Mesothelial cell of epicardium (in vitro differentiated cells): ENCODE data around the gene CWC27. TPM values are rescaled to one million over a fixed set of nuclear protein-coding genes. Genes with fewer than 3 reads are reported as not detected.

ENCODE experiments used
- DNase-seq, 2 experiments: peaks; one replicate each; pipeline ENCODE4 v3.0.0; 2021; ENCODE audit warnings: low spot score in 2 of 2; ENCODE audit not compliant: unreplicated experiment in 2 of 2
- H3K27ac Mint-ChIP-seq: 2 replicates; pipeline ENCODE4 v1.8.0; 2021; ENCODE audit warnings: mixed read lengths
- H3K27me3 Mint-ChIP-seq: 2 replicates; pipeline ENCODE4 v1.8.0; 2021; ENCODE audit warnings: low read depth, mixed read lengths
- H3K36me3 Mint-ChIP-seq: 2 replicates; pipeline ENCODE4 v1.8.0; 2021; ENCODE audit warnings: mixed read lengths
- H3K4me1 Mint-ChIP-seq: 2 replicates; pipeline ENCODE4 v1.8.0; 2021; ENCODE audit warnings: mixed read lengths
- H3K4me3 Mint-ChIP-seq: 2 replicates; pipeline ENCODE4 v1.8.0; 2021; ENCODE audit warnings: mild to moderate bottlenecking, moderate library complexity, mixed read lengths
- H3K9me3 Mint-ChIP-seq: 2 replicates; pipeline ENCODE4 v1.8.0; 2021; ENCODE audit warnings: mixed read lengths
- total RNA-seq: library from RNA; stranded (reverse); gene quantifications from 3 replicates; pipeline ENCODE4 v1.2.1, GENCODE V29; 2021
- TF ChIP-seq, protein P1 (sequence below): fragments of 200-600 bp; sonication (generic); IDR thresholded peaks from one replicate; pipeline ENCODE4 v1.5.0; 2021; ENCODE audit warnings: antibody characterized with exemption; ENCODE audit not compliant: unreplicated experiment

The CWC27 gene
- total RNA-seq, 1 donor from 2014 or later = 30.0 TPM

DNA sequence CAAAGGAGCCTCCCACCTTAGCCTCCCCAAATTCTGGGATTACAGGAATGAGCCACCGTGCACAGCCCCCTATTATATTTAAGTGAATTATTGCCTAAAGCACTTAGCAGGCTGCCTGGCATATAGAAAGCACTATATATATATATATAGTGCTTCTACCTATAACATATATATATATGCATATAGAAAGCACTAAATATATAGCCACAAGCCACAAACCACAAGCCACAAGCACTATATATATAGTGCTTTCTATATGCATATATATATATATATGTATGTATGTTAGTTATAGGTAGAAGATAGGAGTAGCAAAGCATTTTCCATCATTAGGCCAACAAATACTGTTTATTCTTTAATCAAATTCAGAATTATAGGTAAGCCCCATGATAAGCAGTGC is 185.8 kb downstream of the CWC27 start:
- Mint-ChIP-seq H3K4me3 (no peak overlapping the region), H3K27ac (no peak overlapping the region), H3K27me3 (no peaks in the 10 kb centered on the region), H3K36me3 (peaks cover 2% of the 10 kb centered on the region), H3K9me3 (peaks cover 10% of the 10 kb centered on the region), H3K4me1 (peaks cover 11% of the 10 kb centered on the region)
- TF ChIP-seq, protein P1, sequence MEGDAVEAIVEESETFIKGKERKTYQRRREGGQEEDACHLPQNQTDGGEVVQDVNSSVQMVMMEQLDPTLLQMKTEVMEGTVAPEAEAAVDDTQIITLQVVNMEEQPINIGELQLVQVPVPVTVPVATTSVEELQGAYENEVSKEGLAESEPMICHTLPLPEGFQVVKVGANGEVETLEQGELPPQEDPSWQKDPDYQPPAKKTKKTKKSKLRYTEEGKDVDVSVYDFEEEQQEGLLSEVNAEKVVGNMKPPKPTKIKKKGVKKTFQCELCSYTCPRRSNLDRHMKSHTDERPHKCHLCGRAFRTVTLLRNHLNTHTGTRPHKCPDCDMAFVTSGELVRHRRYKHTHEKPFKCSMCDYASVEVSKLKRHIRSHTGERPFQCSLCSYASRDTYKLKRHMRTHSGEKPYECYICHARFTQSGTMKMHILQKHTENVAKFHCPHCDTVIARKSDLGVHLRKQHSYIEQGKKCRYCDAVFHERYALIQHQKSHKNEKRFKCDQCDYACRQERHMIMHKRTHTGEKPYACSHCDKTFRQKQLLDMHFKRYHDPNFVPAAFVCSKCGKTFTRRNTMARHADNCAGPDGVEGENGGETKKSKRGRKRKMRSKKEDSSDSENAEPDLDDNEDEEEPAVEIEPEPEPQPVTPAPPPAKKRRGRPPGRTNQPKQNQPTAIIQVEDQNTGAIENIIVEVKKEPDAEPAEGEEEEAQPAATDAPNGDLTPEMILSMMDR = no peak
- DNase-seq = no peak

DNA sequence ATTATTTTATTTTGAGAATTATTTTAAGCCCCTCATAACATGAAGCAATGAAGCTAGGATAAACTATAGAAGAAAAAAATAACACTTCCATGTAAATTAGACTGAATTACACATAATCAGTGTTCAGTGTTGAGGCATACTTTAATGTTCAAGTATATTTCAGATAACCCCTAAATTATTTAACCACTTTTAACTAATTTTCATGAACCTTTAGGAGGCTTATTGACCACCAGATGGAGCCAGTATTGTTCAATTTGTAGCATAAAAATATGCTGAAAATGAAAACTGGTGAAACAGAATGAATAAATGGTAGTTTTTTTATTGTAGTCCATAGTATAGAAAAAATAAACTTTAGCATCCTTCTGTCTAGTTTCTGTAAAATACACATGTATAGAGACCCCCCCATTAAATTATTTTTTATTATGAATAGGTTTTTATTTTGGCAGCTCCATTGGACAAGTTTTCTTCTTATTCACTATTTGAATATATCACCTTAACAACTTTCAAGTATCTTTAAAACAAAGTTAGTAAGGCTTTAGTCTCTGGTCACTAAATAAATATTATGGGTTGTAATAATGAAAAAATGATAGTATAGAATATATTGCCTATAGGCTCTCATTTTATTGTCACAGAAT is 190.1 kb downstream of the CWC27 start:
- Mint-ChIP-seq H3K27me3 (no peaks in the 10 kb centered on the region), H3K4me3 (no peak overlapping the region), H3K9me3 (peaks cover 15% of the 10 kb centered on the region), H3K36me3 (peaks cover 15% of the 10 kb centered on the region), H3K27ac (no peak overlapping the region), H3K4me1 (peaks cover 11% of the 10 kb centered on the region)
- TF ChIP-seq, protein P1 = peak; percentile 69
- no peak for DNase-seq

DNA sequence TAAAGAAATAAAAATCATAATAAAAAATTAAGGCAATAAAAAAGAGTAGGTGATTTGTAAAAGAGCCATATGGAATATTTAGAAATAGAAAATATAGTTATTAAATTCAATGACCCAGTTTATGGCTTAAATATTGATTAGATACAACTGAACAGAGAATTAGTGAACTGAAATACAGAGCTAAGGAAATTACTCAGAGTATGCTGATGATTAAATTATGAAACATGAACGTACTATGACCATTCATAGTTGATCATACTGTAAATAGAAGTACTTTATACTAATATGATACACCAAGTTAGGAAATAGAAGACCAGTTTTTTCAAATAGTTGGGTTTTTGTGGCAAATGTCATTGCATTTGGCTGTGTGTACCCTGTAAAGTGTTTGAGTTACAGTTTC is 194.5 kb downstream of the CWC27 start:
- Mint-ChIP-seq H3K36me3 (peaks cover 22% of the 10 kb centered on the region), H3K27me3 (no peaks in the 10 kb centered on the region), H3K9me3 (peaks cover 24% of the 10 kb centered on the region), H3K27ac (no peak overlapping the region), H3K4me3 (no peak overlapping the region), H3K4me1 (peaks cover 2% of the 10 kb centered on the region)
- TF ChIP-seq, protein P1 = no peak
- DNase-seq = no peak

DNA sequence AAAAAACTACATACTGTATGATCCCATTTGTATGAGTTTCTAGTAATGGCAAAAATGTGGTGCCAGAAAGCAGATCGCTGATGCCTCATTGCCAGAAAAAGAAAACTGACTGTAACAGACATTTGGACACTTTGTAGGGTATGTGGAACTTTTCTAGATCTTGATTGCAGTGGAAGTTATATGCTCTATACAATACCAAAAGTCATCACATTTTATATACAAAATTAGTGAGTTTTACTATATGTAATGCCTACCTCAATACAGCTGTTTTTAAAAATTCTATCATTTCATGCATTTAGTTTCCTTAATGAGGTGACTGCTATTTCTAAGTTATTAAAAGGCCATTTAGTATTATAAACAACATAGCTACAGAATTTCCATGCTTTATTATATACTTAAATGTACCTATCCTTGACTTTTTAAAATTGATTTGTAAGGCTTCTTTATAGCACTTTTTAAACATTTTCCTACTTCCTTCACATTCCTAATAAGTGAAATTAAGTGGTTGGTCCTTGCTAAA is 199.9 kb downstream of the CWC27 start:
- no peaks in the 10 kb centered on the region for H3K27me3 Mint-ChIP-seq
- no peak for DNase-seq
- no peaks in the 10 kb centered on the region for H3K4me1 Mint-ChIP-seq
- no peak overlapping the region for H3K27ac Mint-ChIP-seq
- TF ChIP-seq, protein P1 = no peak
- peaks cover 15% of the 10 kb centered on the region for H3K9me3 Mint-ChIP-seq
- no peak overlapping the region for H3K4me3 Mint-ChIP-seq
- peaks cover 23% of the 10 kb centered on the region for H3K36me3 Mint-ChIP-seq

DNA sequence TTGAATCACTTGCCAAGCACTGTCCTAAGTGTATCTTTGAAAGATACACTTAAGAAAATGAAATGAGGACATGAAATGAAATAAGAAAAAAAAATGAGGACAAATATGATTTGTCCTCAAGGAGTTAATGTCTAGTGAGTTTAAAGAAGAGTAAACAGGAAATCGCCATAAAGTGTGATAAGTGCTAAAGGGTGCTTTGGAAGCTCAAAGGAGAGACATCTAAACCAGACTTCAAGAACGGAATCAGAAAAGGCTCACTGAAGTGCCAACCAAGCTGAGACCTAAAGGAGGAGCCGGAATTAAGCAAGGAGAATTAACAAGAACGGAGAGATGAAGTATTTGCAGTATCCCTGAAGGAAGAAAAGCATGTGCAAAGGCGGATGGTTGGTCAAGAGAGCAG is 200.8 kb downstream of the CWC27 start:
- TF ChIP-seq, protein P1 = no peak
- H3K27ac Mint-ChIP-seq = no peak overlapping the region

More for the DNA sequence above, 200.8 kb downstream of the CWC27 start:
- Mint-ChIP-seq H3K36me3 (peaks cover 21% of the 10 kb centered on the region), H3K9me3 (peaks cover 15% of the 10 kb centered on the region), H3K4me3 (no peak overlapping the region), H3K4me1 (no peaks in the 10 kb centered on the region), H3K27me3 (no peaks in the 10 kb centered on the region)
- DNase-seq = no peak
